ENCODE results near the gene NLRC5. TPM values are rescaled to one million over a fixed set of nuclear protein-coding genes. Genes with fewer than 3 reads are reported as not detected.

NLRC5 gene
- total and polyA plus RNA-seq, 8 donors: 4.6 to 26.6 (median 9.9) TPM

GRCh38 chr16:57026778-57027062, 37.4 kb downstream of the NLRC5 start:
- intact Hi-C loops (cut with DNase I): no loop called here
- H3K27ac ChIP-seq: no peak overlapping the region
- no peak for FAIRE-seq
- H3K9me3 ChIP-seq: no peaks in the 10 kb centered on the region
- H3K27me3 ChIP-seq: no peaks in the 10 kb centered on the region
- no peak overlapping the region for H3K4me3 ChIP-seq
- H3K4me1 ChIP-seq: no peaks in the 10 kb centered on the region
- no peak for TF ChIP-seq CTCF (IDR thresholded peaks at IDR 0.05)
- WGBS, 2 donors: 81 to 83% methylated on average over 3 of the region's 3 CpGs
- no peaks in the 10 kb centered on the region for H3K36me3 ChIP-seq
- ATAC-seq: no peak
- no peak for DNase-seq

DNA sequence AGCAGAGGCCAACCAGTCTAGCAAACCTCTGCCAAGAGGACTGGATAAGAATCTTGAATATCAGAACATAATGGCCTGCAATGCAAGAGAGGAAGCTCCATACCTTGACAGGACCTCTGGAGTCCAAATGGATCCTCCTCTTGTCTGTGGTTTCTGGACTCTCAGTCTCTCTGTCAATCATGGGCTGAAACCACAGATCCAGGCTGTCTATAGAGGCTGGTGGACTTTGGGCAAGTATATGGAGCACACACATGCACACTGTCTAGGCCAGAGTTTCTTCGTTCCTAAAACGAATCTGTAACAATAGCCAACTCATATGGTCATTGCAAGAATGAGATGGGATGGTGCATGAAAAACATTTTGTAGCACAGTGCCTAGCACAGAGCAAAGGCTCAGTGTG, 37.7 kb downstream of the NLRC5 start:
- DNase-seq (no peak), ATAC-seq (no peak), FAIRE-seq (no peak)
- H3K4me3 ChIP-seq: no peak overlapping the region
- TF ChIP-seq CTCF (IDR thresholded peaks at IDR 0.05): no peak
- H3K27ac ChIP-seq: no peak overlapping the region
- H3K4me1 ChIP-seq: no peaks in the 10 kb centered on the region
- no peaks in the 10 kb centered on the region for H3K9me3 ChIP-seq
- intact Hi-C loops (cut with DNase I): no loop called here
- no peaks in the 10 kb centered on the region for H3K36me3 ChIP-seq
- WGBS, 2 donors: 90 to 91% methylated on average over 2 of the region's 2 CpGs
- H3K27me3 ChIP-seq: no peaks in the 10 kb centered on the region

GRCh38 chr16:57028086-57028485, 38.7 kb downstream of the NLRC5 start:
- ATAC-seq: no peak
- FAIRE-seq: no peak
- intact Hi-C loops (cut with DNase I): no loop called here
- WGBS, 2 donors: 68 to 76% methylated on average over 4 of the region's 4 CpGs
- no peak overlapping the region for H3K27ac ChIP-seq
- DNase-seq: no peak
- no peaks in the 10 kb centered on the region for H3K36me3 ChIP-seq
- no peak overlapping the region for H3K4me3 ChIP-seq
- H3K4me1 ChIP-seq: no peaks in the 10 kb centered on the region
- TF ChIP-seq CTCF (IDR thresholded peaks at IDR 0.05): no peak
- H3K27me3 ChIP-seq: no peaks in the 10 kb centered on the region
- no peaks in the 10 kb centered on the region for H3K9me3 ChIP-seq

- no peak overlapping the region for H3K4me3 ChIP-seq
- no peaks in the 10 kb centered on the region for H3K4me1 ChIP-seq
- DNase-seq: no peak
- H3K36me3 ChIP-seq: no peaks in the 10 kb centered on the region
- no peak for FAIRE-seq
- intact Hi-C loops (cut with DNase I): no loop called here
- WGBS, 2 donors: 87 to 89% methylated on average over 16 of the region's 16 CpGs
- H3K27ac ChIP-seq: no peak overlapping the region
- no peaks in the 10 kb centered on the region for H3K9me3 ChIP-seq
- ATAC-seq: no peak
- no peak for TF ChIP-seq CTCF (IDR thresholded peaks at IDR 0.05)
- no peaks in the 10 kb centered on the region for H3K27me3 ChIP-seq
Observed at GRCh38 chr16:57029161-57030160, 40.1 kb downstream of the NLRC5 start.

GRCh38 chr16:57030346-57030902, 41.1 kb downstream of the NLRC5 start:
- DNase-seq (no peak), ATAC-seq (no peak), FAIRE-seq (no peak)
- Histone ChIP-seq H3K27me3 (no peaks in the 10 kb centered on the region), H3K4me3 (no peak overlapping the region), H3K4me1 (no peaks in the 10 kb centered on the region), H3K9me3 (no peaks in the 10 kb centered on the region), H3K36me3 (no peaks in the 10 kb centered on the region), H3K27ac (no peak overlapping the region)
- intact Hi-C loops (cut with DNase I): no loop called here
- TF ChIP-seq CTCF (IDR thresholded peaks at IDR 0.05): no peak
- 62 to 78% methylated on average over 2 of the region's 2 CpGs for WGBS, 2 donors

Data from pancreas (tissue), 10 donors.